Measurements from ENCODE around the gene EBP. TPM values are rescaled to one million over a fixed set of nuclear protein-coding genes. Genes with fewer than 3 reads are reported as not detected.

EBP gene
- total and polyA plus RNA-seq, 2 donors (not counting 1 experiment from before 2014, with no cell fraction given): 61.0 to 93.5 TPM

- Histone ChIP-seq H3K27ac (ENCODE audit: insufficient read depth, low read length) (no peak overlapping the region), H3K4me2 (ENCODE audit: extremely low read depth, insufficient read depth, low read length) (no peak overlapping the region), H4K20me1 (ENCODE audit: control insufficient read depth, extremely low read depth, insufficient read depth, low read length) (no peaks in the 10 kb centered on the region), H3K9me3 (ENCODE audit: control insufficient read depth, insufficient read depth, low read depth, low read length) (no peaks in the 10 kb centered on the region), H3K36me3 (ENCODE audit: control insufficient read depth, insufficient read depth, low read length) (peaks cover 3% of the 10 kb centered on the region), H3K4me1 (ENCODE audit: control insufficient read depth, extremely low read depth, insufficient read depth, low read length) (no peaks in the 10 kb centered on the region), H3K79me2 (ENCODE audit: control insufficient read depth, insufficient read depth, low read length) (no peaks in the 10 kb centered on the region), H2AFZ (ENCODE audit: low read length) (no peak overlapping the region), H3K27me3 (ENCODE audit: control insufficient read depth, insufficient read depth, low read length) (no peaks in the 10 kb centered on the region), H3K9ac (ENCODE audit: insufficient read depth, low read length) (no peak overlapping the region), H3K4me3 (replicated peaks in 1 of 4; ENCODE audit: control extremely low read depth in 1 of 4, insufficient read depth in 1 of 4, low read depth in 3 of 4, low read length in 4 of 4) (no peak overlapping the region)
- TF ChIP-seq EZH2 (IDR thresholded peaks at IDR 0.05; ENCODE audit: low read length, missing control alignments) (no peak), CTCF (conservative IDR thresholded peaks at IDR 0.05 in 1 of 2, IDR thresholded peaks at IDR 0.05 in 1 of 2; ENCODE audit: low read depth in 1 of 2, low read length in 2 of 2) (no peak)
- no peak for DNase-seq (ENCODE audit: low read depth in 2 of 2)
Observed at GRCh38 chrX:48560681-48561080, 39.1 kb downstream of the EBP start.

GRCh38 chrX:48569958-48570357 is 48.4 kb downstream of the EBP start:
- H3K4me1 ChIP-seq (ENCODE audit: control insufficient read depth, extremely low read depth, insufficient read depth, low read length): no peaks in the 10 kb centered on the region
- TF ChIP-seq EZH2 (IDR thresholded peaks at IDR 0.05; ENCODE audit: low read length, missing control alignments): no peak
- TF ChIP-seq CTCF (conservative IDR thresholded peaks at IDR 0.05 in 1 of 2, IDR thresholded peaks at IDR 0.05 in 1 of 2; ENCODE audit: low read depth in 1 of 2, low read length in 2 of 2): no peak
- H3K27ac ChIP-seq (ENCODE audit: insufficient read depth, low read length): peak overlapping the region; percentile 43
- H3K79me2 ChIP-seq (ENCODE audit: control insufficient read depth, insufficient read depth, low read length): peaks cover 4% of the 10 kb centered on the region
- no peaks in the 10 kb centered on the region for H3K27me3 ChIP-seq (ENCODE audit: control insufficient read depth, insufficient read depth, low read length)
- H3K36me3 ChIP-seq (ENCODE audit: control insufficient read depth, insufficient read depth, low read length): no peaks in the 10 kb centered on the region
- DNase-seq (ENCODE audit: low read depth in 2 of 2): peak in 1 of 2 donors; percentile 55
- no peak overlapping the region for H3K4me3 ChIP-seq (replicated peaks in 1 of 4; ENCODE audit: control extremely low read depth in 1 of 4, insufficient read depth in 1 of 4, low read depth in 3 of 4, low read length in 4 of 4)
- no peak overlapping the region for H3K9ac ChIP-seq (ENCODE audit: insufficient read depth, low read length)
- H3K4me2 ChIP-seq (ENCODE audit: extremely low read depth, insufficient read depth, low read length): no peak overlapping the region
- no peaks in the 10 kb centered on the region for H4K20me1 ChIP-seq (ENCODE audit: control insufficient read depth, extremely low read depth, insufficient read depth, low read length)
- peak overlapping the region; percentile 51 for H2AFZ ChIP-seq (ENCODE audit: low read length)
- no peaks in the 10 kb centered on the region for H3K9me3 ChIP-seq (ENCODE audit: control insufficient read depth, insufficient read depth, low read depth, low read length)

GRCh38 chrX:48573690-48574269 is 52.2 kb downstream of the EBP start:
- Histone ChIP-seq H2AFZ (ENCODE audit: low read length) (peak overlapping the region; percentile 54), H3K4me2 (ENCODE audit: extremely low read depth, insufficient read depth, low read length) (peak overlapping the region; percentile 79), H4K20me1 (ENCODE audit: control insufficient read depth, extremely low read depth, insufficient read depth, low read length) (no peaks in the 10 kb centered on the region), H3K4me3 (replicated peaks in 1 of 4; ENCODE audit: control extremely low read depth in 1 of 4, insufficient read depth in 1 of 4, low read depth in 3 of 4, low read length in 4 of 4) (peak overlapping the region; percentile 30 to 97 (median 55)), H3K27me3 (ENCODE audit: control insufficient read depth, insufficient read depth, low read length) (no peaks in the 10 kb centered on the region), H3K4me1 (ENCODE audit: control insufficient read depth, extremely low read depth, insufficient read depth, low read length) (peaks cover 2% of the 10 kb centered on the region), H3K9ac (ENCODE audit: insufficient read depth, low read length) (peak overlapping the region; percentile 100), H3K27ac (ENCODE audit: insufficient read depth, low read length) (peak overlapping the region; percentile 99), H3K79me2 (ENCODE audit: control insufficient read depth, insufficient read depth, low read length) (peaks cover 25% of the 10 kb centered on the region), H3K36me3 (ENCODE audit: control insufficient read depth, insufficient read depth, low read length) (peaks cover 13% of the 10 kb centered on the region), H3K9me3 (ENCODE audit: control insufficient read depth, insufficient read depth, low read depth, low read length) (no peaks in the 10 kb centered on the region)
- TF ChIP-seq EZH2 (IDR thresholded peaks at IDR 0.05; ENCODE audit: low read length, missing control alignments) (no peak), CTCF (conservative IDR thresholded peaks at IDR 0.05 in 1 of 2, IDR thresholded peaks at IDR 0.05 in 1 of 2; ENCODE audit: low read depth in 1 of 2, low read length in 2 of 2) (no peak)
- no peak for DNase-seq (ENCODE audit: low read depth in 2 of 2)

Data from fibroblast of lung (primary cell).